Activated CD4-positive, alpha-beta T cell treated with anti-CD3 and anti-CD28 coated beads, Interleukin-2, Interleukin-4, amounts not matched to agents 100 ng/mL and 50 ng/mL, durations not matched to agents 16 hours and 8 hours (primary cell): ENCODE data around the gene C17orf67.
"Not testable (repeated sequence)": the region's sequence is repeated elsewhere in the genome, so short reads cannot be mapped to it uniquely, and the experiment has no call there.

Source experiments
- DNase-seq: peaks from one replicate; pipeline ENCODE4 v3.0.0-alpha.2; 2020; ENCODE audit warnings: low spot score

The C17orf67 gene

GRCh38 chr17:56773124-56773523 lies 60.6 kb downstream of the C17orf67 start:
- DNase-seq, result no peak

GRCh38 chr17:56772442-56772841 lies 61.3 kb downstream of the C17orf67 start:
- DNase-seq, result no peak

DNA sequence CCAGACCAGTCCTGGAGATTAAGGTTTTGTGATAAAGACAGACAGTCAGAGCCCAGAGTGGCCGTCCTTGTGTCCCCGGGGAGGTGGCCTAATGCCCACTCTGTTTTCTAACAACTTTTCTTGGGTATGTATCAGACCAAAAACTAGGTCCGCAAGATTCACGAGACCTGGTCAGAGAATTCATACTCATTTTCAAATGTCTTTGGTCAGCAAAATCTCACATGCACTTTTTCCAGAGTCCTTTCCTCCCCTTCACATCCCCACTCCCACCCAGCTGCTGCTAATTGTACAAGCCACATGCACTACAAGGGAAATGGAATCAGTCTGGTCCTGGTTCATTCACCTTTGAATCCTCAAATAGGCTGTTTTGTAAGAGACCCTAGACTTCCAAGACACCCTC lies 61.7 kb downstream of the C17orf67 start:
- no peak for DNase-seq

GRCh38 chr17:56771563-56771962 lies 62.2 kb downstream of the C17orf67 start:
- DNase-seq, result no peak

GRCh38 chr17:56770427-56770826 lies 63.3 kb downstream of the C17orf67 start:
- no peak for DNase-seq

- no peak for DNase-seq
Observed at GRCh38 chr17:56765449-56765848, 68.3 kb downstream of the C17orf67 start.

- no peak for DNase-seq
Observed at GRCh38 chr17:56762988-56763387, 70.7 kb downstream of the C17orf67 start.

DNA sequence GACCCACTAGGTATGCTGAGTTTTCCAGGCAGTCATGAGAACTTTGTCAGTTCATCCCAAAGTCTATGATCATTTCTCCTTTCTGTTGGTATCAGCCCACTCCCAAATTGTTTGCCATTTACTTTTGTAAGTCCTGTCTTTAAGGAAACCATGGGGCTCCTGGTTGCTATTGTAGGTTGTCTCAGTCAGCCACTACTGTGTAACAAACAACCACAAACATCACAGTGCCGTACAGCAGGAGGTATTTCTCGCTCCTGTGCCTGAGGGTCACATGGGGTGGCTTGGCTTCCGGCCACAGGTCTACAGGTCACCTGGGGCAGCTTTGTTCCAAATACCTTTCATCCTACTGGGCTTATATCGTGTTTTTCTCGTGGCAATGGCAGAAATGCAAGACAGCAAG lies 71.6 kb downstream of the C17orf67 start:
- no peak for DNase-seq

- no peak for DNase-seq
Observed at GRCh38 chr17:56761387-56761786, 72.3 kb downstream of the C17orf67 start.

GRCh38 chr17:56757611-56758010 lies 76.1 kb downstream of the C17orf67 start:
- DNase-seq, result not testable (repeated sequence)

GRCh38 chr17:56756536-56756935 lies 77.2 kb downstream of the C17orf67 start:
- DNase-seq, result no peak

GRCh38 chr17:56755310-56755709 lies 78.4 kb downstream of the C17orf67 start:
- no peak for DNase-seq

DNA sequence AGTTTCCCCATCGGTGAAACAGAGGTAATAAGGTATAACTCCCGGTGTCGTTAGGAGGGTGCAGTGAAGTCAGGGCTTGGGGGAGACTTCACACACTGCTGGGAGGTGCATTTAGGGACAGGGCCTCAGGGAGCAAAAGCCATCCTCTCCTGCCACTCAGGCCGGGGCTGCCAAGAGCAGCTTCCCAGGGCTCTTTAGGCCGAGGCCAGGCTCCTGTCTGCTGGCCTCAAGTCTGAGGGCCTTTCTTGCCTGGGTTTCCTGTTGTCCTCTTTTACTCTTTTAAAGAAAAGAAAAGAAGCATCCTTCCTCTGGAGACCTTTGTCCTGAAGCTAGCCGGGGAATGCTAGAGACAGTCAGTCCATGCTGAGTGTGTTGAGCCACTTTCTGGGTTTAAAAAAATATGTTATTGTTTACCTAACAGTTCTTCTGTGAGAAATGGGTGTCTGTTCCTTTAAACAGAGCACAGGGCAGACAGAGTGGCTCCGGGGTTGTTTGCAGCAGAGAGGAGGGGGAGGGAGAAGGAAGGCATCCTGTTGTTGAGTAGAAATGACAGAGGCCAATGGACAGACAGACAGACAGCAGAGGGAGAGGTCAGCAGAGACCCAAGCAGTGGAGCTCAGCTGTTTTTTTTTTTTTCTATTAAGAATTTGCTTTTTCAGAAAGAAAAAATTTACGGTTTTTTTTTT lies 79.1 kb downstream of the C17orf67 start:
- DNase-seq, result no peak

- no peak for DNase-seq
Observed at GRCh38 chr17:56752263-56752836, 81.4 kb downstream of the C17orf67 start.

DNA sequence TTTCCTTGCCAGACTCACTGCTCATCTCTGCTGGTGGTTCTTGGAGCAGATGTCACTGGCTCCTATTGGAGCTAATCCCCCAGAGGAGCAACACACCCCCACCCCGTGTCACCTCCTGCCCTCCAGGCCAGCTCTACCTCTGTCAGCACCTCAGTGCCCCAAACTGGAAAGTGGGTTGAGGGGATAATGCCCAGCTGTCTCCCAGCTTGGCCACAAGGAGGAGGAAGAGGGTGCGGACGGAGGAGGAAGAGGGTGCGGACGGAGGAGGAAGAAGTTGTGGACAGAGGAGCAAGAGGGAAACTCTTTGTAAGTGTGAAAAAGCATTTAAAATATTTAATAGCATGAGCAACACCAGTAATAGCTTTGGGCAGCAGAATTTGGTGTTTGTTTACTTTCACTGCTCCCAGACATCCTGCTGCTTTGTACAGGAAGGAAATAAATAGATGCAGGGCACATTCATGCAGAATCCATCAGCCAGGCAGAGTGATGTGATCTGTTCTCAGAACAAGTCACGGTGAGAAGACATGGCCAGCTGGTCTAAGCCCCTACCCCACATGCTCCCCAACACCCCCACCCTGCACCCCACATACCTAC lies 82.5 kb downstream of the C17orf67 start:
- DNase-seq, result no peak

DNA sequence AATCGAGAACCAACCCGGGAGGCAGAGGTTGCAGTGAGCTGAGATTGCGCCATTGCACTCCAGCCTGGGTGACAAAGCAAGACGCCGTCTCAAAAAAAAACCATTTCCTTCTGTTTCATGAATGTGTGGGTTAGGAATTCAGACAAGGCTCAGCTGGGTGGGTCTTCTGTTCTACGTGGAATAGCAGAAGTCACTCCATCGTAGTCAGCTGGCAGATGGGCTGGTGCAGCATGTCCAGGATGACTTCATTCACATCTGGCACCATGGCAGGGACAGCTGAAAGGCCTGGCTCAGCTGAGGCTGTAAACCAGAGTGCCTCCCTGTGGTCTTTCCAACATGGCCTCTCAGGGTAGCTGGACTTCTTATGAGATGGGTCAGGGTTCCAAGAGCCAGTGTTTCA lies 89.0 kb downstream of the C17orf67 start:
- no peak for DNase-seq

GRCh38 chr17:56742601-56743000 lies 91.1 kb downstream of the C17orf67 start:
- DNase-seq, result no peak
